Hepatocyte (in vitro differentiated cells): ENCODE results near the gene RELCH. TPM values are rescaled to one million over a fixed set of nuclear protein-coding genes. Genes with fewer than 3 reads are reported as not detected.

Source experiments
- DNase-seq: peaks from one replicate; pipeline ENCODE4 v3.0.0-alpha.2; 2016; ENCODE audit warnings: low spot score
- H2AFZ ChIP-seq: fragments of 200-600 bp; sonication (generic); 2 replicates; pipeline ENCODE4 v1.6.0; 2016; ENCODE audit warnings: antibody characterized with exemption, mild to moderate bottlenecking
- H3K27ac ChIP-seq: fragments of 200-600 bp; sonication (generic); 2 replicates; pipeline ENCODE4 v1.5.1; 2016; ENCODE audit warnings: mild to moderate bottlenecking
- H3K27me3 ChIP-seq: fragments of 200-600 bp; sonication (generic); 2 replicates; pipeline ENCODE4 v1.6.1; 2016
- H3K36me3 ChIP-seq: fragments of 200-600 bp; sonication (generic); replicated peaks from 2 replicates; pipeline ENCODE4 v1.5.1; 2016; ENCODE audit warnings: low read depth; ENCODE audit not compliant: insufficient read depth
- H3K4me1 ChIP-seq: fragments of 200-600 bp; sonication (generic); 2 replicates; pipeline ENCODE4 v1.5.1; 2016; ENCODE audit warnings: mild to moderate bottlenecking, moderate library complexity; ENCODE audit not compliant: insufficient read depth
- H3K4me2 ChIP-seq: fragments of 200-600 bp; sonication (generic); 2 replicates; pipeline ENCODE4 v1.6.0; 2016
- H3K4me3 ChIP-seq: fragments of 200-600 bp; sonication (generic); 2 replicates; pipeline ENCODE4 v1.5.1; 2016; ENCODE audit warnings: mild to moderate bottlenecking
- H3K79me2 ChIP-seq: fragments of 200-600 bp; sonication (generic); 2 replicates; pipeline ENCODE4 v1.6.0; 2017; ENCODE audit warnings: mild to moderate bottlenecking
- H3K9me2 ChIP-seq: fragments of 200-600 bp; sonication (generic); replicated peaks from 2 replicates; pipeline ENCODE4 v1.6.0; 2017; ENCODE audit warnings: mild to moderate bottlenecking; ENCODE audit not compliant: insufficient read depth
- H3K9me3 ChIP-seq: fragments of 200-600 bp; sonication (generic); 2 replicates; pipeline ENCODE4 v1.5.1; 2016; ENCODE audit warnings: low read depth, mild to moderate bottlenecking
- H4K20me1 ChIP-seq: fragments of 200-600 bp; sonication (generic); 2 replicates; pipeline ENCODE4 v1.6.0; 2016; ENCODE audit warnings: mild to moderate bottlenecking; ENCODE audit not compliant: insufficient read depth, poor library complexity, severe bottlenecking
- CTCF ChIP-seq: fragments of 200-600 bp; sonication (generic); IDR thresholded peaks from 2 replicates; pipeline ENCODE4 v1.5.1; 2016; ENCODE audit warnings: antibody characterized with exemption, mild to moderate bottlenecking; ENCODE audit not compliant: poor library complexity
- EZH2 ChIP-seq: fragments of 200-600 bp; sonication (generic); IDR thresholded peaks from 2 replicates; pipeline ENCODE4 v1.6.1; 2016; ENCODE audit warnings: antibody characterized with exemption, mild to moderate bottlenecking, borderline replicate concordance
- EZH2phosphoT487 ChIP-seq: fragments of 200-600 bp; sonication (generic); IDR thresholded peaks from one replicate; pipeline ENCODE4 v1.6.1; 2018; ENCODE audit warnings: antibody characterized with exemption, mild to moderate bottlenecking, low read depth, moderate library complexity; ENCODE audit not compliant: unreplicated experiment, severe bottlenecking
- WGBS: methylation state at CpG from one replicate; pipeline ENCODE4 v1.1.6; 2016; ENCODE audit warnings: low lambda C conversion rate; ENCODE audit errors: missing lambda C conversion rate; 5-methylcytosine and 5-hydroxymethylcytosine counted together
- polyA plus RNA-seq: library from polyadenylated mRNA; unstranded; fragments of >200 nt; fragmentation: Nextera tagmentation; extraction: Ambion mirVana; gene quantifications from 2 replicates; pipeline ENCODE4 v1.2.1, GENCODE V29; 2016
- total RNA-seq: library from RNA; depleted of rRNA; stranded (reverse); fragments of >200 nt; gene quantifications from 2 replicates; pipeline ENCODE4 v1.2.3, GENCODE V29; 2014

Gene RELCH
- total and polyA plus RNA-seq, 2 experiments from 2014 or later, result 8.3 to 45.8 TPM

DNA sequence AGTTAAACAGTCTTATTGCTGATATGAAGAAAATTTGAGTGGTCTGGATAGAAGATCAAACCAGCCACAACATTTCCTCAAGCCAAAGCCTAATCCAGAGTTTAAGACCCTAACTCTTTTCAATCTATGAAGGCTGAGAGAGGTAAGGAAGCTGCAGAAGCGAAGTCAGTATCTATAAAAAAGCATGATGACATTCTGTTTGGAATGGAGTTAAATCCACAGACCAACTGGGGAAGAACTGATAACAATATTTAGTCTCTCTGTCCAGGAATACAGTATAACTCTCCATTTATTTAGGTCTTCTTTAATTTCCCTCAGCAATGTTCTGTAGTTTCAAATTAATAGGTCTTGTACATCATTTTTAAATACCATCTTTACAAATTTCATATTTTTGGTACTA, 16.2 kb upstream of the RELCH start:
- no peak for DNase-seq
- Histone ChIP-seq H3K4me1 (no peaks in the 10 kb centered on the region), H3K36me3 (no peaks in the 10 kb centered on the region), H3K79me2 (peaks cover 25% of the 10 kb centered on the region), H3K9me3 (no peaks in the 10 kb centered on the region), H3K4me3 (no peak overlapping the region), H3K4me2 (no peak overlapping the region), H3K27ac (no peak overlapping the region), H2AFZ (no peak overlapping the region), H3K9me2 (no peaks in the 10 kb centered on the region), H3K27me3 (no peaks in the 10 kb centered on the region), H4K20me1 (peaks cover 3% of the 10 kb centered on the region)
- 82% methylated on average over 1 of the region's 1 CpG for WGBS
- TF ChIP-seq CTCF, result no peak
- no peak for TF ChIP-seq EZH2
- TF ChIP-seq EZH2phosphoT487, result no peak

DNA sequence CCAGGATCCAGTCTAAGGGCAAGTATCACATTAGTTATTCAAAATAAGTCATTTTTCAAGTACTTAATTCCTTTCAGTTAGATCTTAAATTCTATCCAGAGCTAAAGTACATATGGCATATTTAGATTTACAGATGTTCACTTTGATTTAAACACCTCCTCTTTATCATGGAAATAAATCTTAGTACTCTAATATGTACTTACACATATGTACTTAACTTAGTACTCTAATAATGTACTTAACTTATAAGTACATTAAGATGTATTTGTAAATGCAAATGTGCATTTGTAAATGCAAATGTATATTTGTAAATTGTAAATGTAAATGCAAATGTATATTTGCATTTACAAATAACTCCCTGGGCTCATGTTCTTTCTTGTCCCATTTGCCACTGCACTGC, 14.8 kb upstream of the RELCH start:
- no peak overlapping the region for H2AFZ ChIP-seq
- no peak overlapping the region for H3K4me2 ChIP-seq
- H3K9me3 ChIP-seq, result no peaks in the 10 kb centered on the region
- H3K9me2 ChIP-seq, result no peaks in the 10 kb centered on the region
- H3K79me2 ChIP-seq, result peaks cover 30% of the 10 kb centered on the region
- H3K4me1 ChIP-seq, result no peaks in the 10 kb centered on the region
- TF ChIP-seq EZH2phosphoT487 (no peak), EZH2 (no peak), CTCF (no peak)
- H4K20me1 ChIP-seq, result peaks cover 3% of the 10 kb centered on the region
- H3K27ac ChIP-seq, result no peak overlapping the region
- no peak for DNase-seq
- no peaks in the 10 kb centered on the region for H3K27me3 ChIP-seq
- no peaks in the 10 kb centered on the region for H3K36me3 ChIP-seq
- no peak overlapping the region for H3K4me3 ChIP-seq

DNA sequence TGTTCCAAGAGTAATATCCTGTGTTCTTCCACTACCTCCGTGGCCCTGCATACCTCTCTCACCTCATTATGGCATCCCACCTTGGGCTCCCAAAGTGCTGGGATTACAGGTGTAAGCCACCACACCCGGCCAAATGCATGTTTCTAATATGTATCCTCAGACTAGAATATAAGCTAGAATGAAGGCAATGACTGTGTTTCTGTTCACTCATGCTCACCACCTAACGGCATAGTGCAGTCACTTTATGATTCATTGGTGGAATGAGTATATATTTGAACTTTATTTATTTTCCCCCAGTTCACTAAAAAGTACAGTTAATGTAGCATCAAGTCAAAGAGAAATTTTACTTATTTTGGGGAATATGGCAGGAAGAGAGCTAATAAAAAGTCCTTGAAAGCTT, 11.5 kb upstream of the RELCH start:
- Histone ChIP-seq H3K4me2 (no peak overlapping the region), H2AFZ (no peak overlapping the region), H3K79me2 (peaks cover 24% of the 10 kb centered on the region), H3K36me3 (no peaks in the 10 kb centered on the region), H3K4me1 (no peaks in the 10 kb centered on the region), H4K20me1 (peaks cover 3% of the 10 kb centered on the region), H3K27me3 (no peaks in the 10 kb centered on the region), H3K9me2 (no peaks in the 10 kb centered on the region), H3K9me3 (no peaks in the 10 kb centered on the region), H3K4me3 (no peak overlapping the region), H3K27ac (no peak overlapping the region)
- no peak for TF ChIP-seq EZH2
- TF ChIP-seq EZH2phosphoT487, result no peak
- TF ChIP-seq CTCF, result no peak
- WGBS, result 93% methylated on average over 3 of the region's 3 CpGs
- no peak for DNase-seq

DNA sequence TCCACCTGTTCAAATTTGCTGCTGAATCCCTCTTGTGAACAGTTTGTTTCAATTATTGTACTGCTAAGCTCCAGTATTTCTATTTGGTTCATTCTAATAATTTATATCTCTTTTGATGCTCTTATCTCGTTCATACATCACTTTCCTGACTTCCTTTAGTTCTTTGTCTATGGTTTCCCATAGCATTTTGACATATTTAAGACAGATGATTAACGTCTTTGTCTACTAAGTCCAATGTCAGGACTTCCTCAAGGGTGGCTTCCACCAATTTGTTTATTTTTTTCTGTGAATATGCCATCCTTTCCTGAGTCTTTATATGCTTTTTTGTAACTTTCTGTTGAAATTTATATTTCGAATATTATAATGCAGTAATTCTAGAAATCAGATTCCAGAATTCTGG, 9.8 kb upstream of the RELCH start:
- Histone ChIP-seq H3K4me1 (no peaks in the 10 kb centered on the region), H3K36me3 (no peaks in the 10 kb centered on the region), H2AFZ (no peak overlapping the region), H4K20me1 (peaks cover 3% of the 10 kb centered on the region), H3K9me2 (no peaks in the 10 kb centered on the region), H3K9me3 (no peaks in the 10 kb centered on the region), H3K27ac (no peak overlapping the region), H3K4me3 (no peak overlapping the region), H3K4me2 (no peak overlapping the region), H3K27me3 (no peaks in the 10 kb centered on the region), H3K79me2 (peaks cover 37% of the 10 kb centered on the region)
- TF ChIP-seq EZH2, result no peak
- no peak for TF ChIP-seq CTCF
- TF ChIP-seq EZH2phosphoT487, result no peak
- WGBS, result 91% methylated on average over 3 of the region's 3 CpGs
- DNase-seq, result no peak
